HEK293 (cell line): Measurements from ENCODE around the gene EVI5L.

Experiments
- CTCF ChIA-PET: fragments of 350-600 bp; formaldehyde crosslinking; extraction: SDS; loops from one replicate; lab custom pipeline; 2021; ENCODE audit warnings: antibody characterized with exemption; lab: Yijun Ruan, JAX
- POLR2A ChIA-PET: fragments of 300-600 bp; formaldehyde crosslinking; extraction: SDS; loops from one replicate; lab custom pipeline; 2020; ENCODE audit warnings: antibody characterized with exemption, inconsistent platforms; lab: Yijun Ruan, JAX
- H3K27ac ChIP-seq: fragments of 200-500 bp; sonication (Bioruptor generic); 2 replicates; pipeline ENCODE4 v1.5.1; 2014; ENCODE audit warnings: low read depth, low read length, control low read depth, inconsistent platforms; ENCODE audit errors: extremely low read depth
- H3K36me3 ChIP-seq, 2 experiments: fragments of 200-500 bp in 1 of 2; sonication (Bioruptor generic) in 1 of 2; 1 replicate in 1 of 2; 2 replicates in 1 of 2; pipeline ENCODE4 v1.5.1; 2014 to 2017; ENCODE audit warnings: inconsistent platforms in 2 of 2, low read length in 2 of 2; ENCODE audit not compliant: control insufficient read depth in 2 of 2, insufficient read depth in 1 of 2
- H3K4me1 ChIP-seq: fragments of 200-500 bp; sonication (Bioruptor generic); 2 replicates; pipeline ENCODE4 v1.5.1; 2014; ENCODE audit warnings: mild to moderate bottlenecking, low read length, inconsistent platforms; ENCODE audit not compliant: control insufficient read depth, insufficient read depth
- H3K4me3 ChIP-seq: 2 replicates; pipeline ENCODE4 v1.5.1; 2011; ENCODE audit warnings: low read depth, mild to moderate bottlenecking, control low read depth, low read length, moderate library complexity
- H3K9me3 ChIP-seq: fragments of 200-500 bp; sonication (Bioruptor generic); 2 replicates; pipeline ENCODE4 v1.5.1; 2014; ENCODE audit warnings: low read depth, low read length, inconsistent platforms; ENCODE audit not compliant: control insufficient read depth, insufficient read depth
- HOXD13 ChIP-seq: sonication (generic); formaldehyde crosslinking; IDR thresholded peaks from 2 replicates; pipeline ENCODE4 v1.8.0; 2022; ENCODE audit warnings: missing genetic modification reagents, borderline replicate concordance
- KLF16 ChIP-seq: fragments of 450-650 bp; formaldehyde crosslinking; IDR thresholded peaks from 2 replicates; pipeline ENCODE4 v1.5.1; 2017; ENCODE audit warnings: missing biosample characterization, missing genetic modification characterization
- PRDM6 ChIP-seq: fragments of 450-650 bp; formaldehyde crosslinking; IDR thresholded peaks from 2 replicates; pipeline ENCODE4 v1.5.1; 2017; ENCODE audit warnings: missing biosample characterization, missing genetic modification characterization
- ZBTB48 ChIP-seq: fragments of 450-650 bp; formaldehyde crosslinking; IDR thresholded peaks from 2 replicates; pipeline ENCODE4 v1.5.1; 2016; ENCODE audit warnings: missing biosample characterization, missing genetic modification characterization
- ZBTB7A ChIP-seq: fragments of 450-650 bp; formaldehyde crosslinking; IDR thresholded peaks from 2 replicates; pipeline ENCODE4 v1.5.1; 2016; ENCODE audit warnings: low read depth, missing biosample characterization, missing genetic modification characterization
- ZEB2 ChIP-seq: fragments of 450-650 bp; formaldehyde crosslinking; IDR thresholded peaks from 2 replicates; pipeline ENCODE4 v1.5.1; 2016; ENCODE audit warnings: missing biosample characterization, missing genetic modification characterization
- ZIC2 ChIP-seq: fragments of 450-650 bp; formaldehyde crosslinking; IDR thresholded peaks from 2 replicates; pipeline ENCODE4 v1.5.1; 2016; ENCODE audit warnings: missing biosample characterization, missing genetic modification characterization
- ZNF146 ChIP-seq: fragments of 450-650 bp; formaldehyde crosslinking; IDR thresholded peaks from 2 replicates; pipeline ENCODE4 v1.5.1; 2016; ENCODE audit warnings: missing biosample characterization, missing genetic modification characterization
- ZNF16 ChIP-seq: fragments of 450-650 bp; formaldehyde crosslinking; IDR thresholded peaks from 2 replicates; pipeline ENCODE4 v1.5.1; 2016; ENCODE audit warnings: low read depth, missing biosample characterization, missing genetic modification characterization
- ZNF24 ChIP-seq: fragments of 450-650 bp; formaldehyde crosslinking; IDR thresholded peaks from 2 replicates; pipeline ENCODE4 v1.5.1; 2016; ENCODE audit warnings: missing biosample characterization, missing genetic modification characterization
- ZNF302 ChIP-seq: fragments of 450-650 bp; formaldehyde crosslinking; IDR thresholded peaks from 2 replicates; pipeline ENCODE4 v1.5.1; 2016; ENCODE audit warnings: missing biosample characterization, missing genetic modification characterization, low read depth
- ZNF529 ChIP-seq: fragments of 450-650 bp; formaldehyde crosslinking; IDR thresholded peaks from 2 replicates; pipeline ENCODE4 v1.5.1; 2017; ENCODE audit warnings: missing genetic modification characterization, missing biosample characterization; ENCODE audit not compliant: insufficient replicate concordance
- ZNF558 ChIP-seq: fragments of 450-650 bp; formaldehyde crosslinking; IDR thresholded peaks from 2 replicates; pipeline ENCODE4 v1.5.1; 2016; ENCODE audit warnings: missing biosample characterization, missing genetic modification characterization
- ZNF701 ChIP-seq: fragments of 450-650 bp; formaldehyde crosslinking; IDR thresholded peaks from 2 replicates; pipeline ENCODE4 v1.5.1; 2016; ENCODE audit warnings: missing biosample characterization, missing genetic modification characterization
- ZNF777 ChIP-seq: fragments of 450-650 bp; formaldehyde crosslinking; IDR thresholded peaks from 2 replicates; pipeline ENCODE4 v1.5.1; 2017; ENCODE audit warnings: missing biosample characterization, missing genetic modification characterization, borderline replicate concordance

Gene EVI5L

GRCh38 chr19:7914099-7914498 lies 84.1 kb downstream of the EVI5L start:
- H3K4me3 ChIP-seq, result no peak overlapping the region
- H3K4me1 ChIP-seq, result no peaks in the 10 kb centered on the region; the same call in 1 of the 2 replicates
- POLR2A ChIA-PET, result interaction anchor here (0.8 kb wide), 1 partner anchor 11 kb away, joined by 3 read pairs; the partner anchor contains the start of gene MAP2K7
- CTCF ChIA-PET, result no interaction called here
- H3K27ac ChIP-seq, result no peak overlapping the region
- TF ChIP-seq ZNF302 (tag by site-specific recombination) (no peak), ZNF529 (tag by site-specific recombination) (no peak), ZBTB7A (tag by site-specific recombination) (no peak), PRDM6 (tag by site-specific recombination) (no peak), ZNF558 (tag by site-specific recombination) (no peak), ZNF16 (tag by site-specific recombination) (no peak), KLF16 (tag by site-specific recombination) (no peak), ZIC2 (tag by site-specific recombination) (no peak), ZBTB48 (tag by site-specific recombination) (no peak), ZNF701 (tag by site-specific recombination) (no peak), ZNF146 (no peak), ZNF777 (tag by site-specific recombination) (no peak), HOXD13 (no peak), ZNF24 (tag by site-specific recombination) (no peak), ZEB2 (tag by site-specific recombination) (no peak)
- TF ChIP-seq, all 188 proteins: peak for 0
- no peaks in the 10 kb centered on the region for H3K9me3 ChIP-seq
- peaks cover 0 to 31% of the 10 kb centered on the region in 2 experiments; a peak in 2 of 3 replicates for H3K36me3 ChIP-seq
